ENCODE measurements around the gene PRELP. TPM values are rescaled to one million over a fixed set of nuclear protein-coding genes. Genes with fewer than 3 reads are reported as not detected.
A peak's percentile ranks its signal among the peaks of the same experiment; 100 is the strongest.

Gene PRELP
- total RNA-seq, result 0.09 TPM
- polyA plus RNA-seq, result 7.5 TPM
- long read RNA-seq, donor 1, full-length matches to known transcripts, result 1 of 1 reads
- long read RNA-seq, donor 1, partial matches to known transcripts, result 0 of 1 reads
- long read RNA-seq, donor 1, other reads (novel, unspliced or antisense), result 0 of 1 reads
- long read RNA-seq, donor 2, full-length matches to known transcripts, result 2 of 2 reads
- long read RNA-seq, donor 2, partial matches to known transcripts, result 0 of 2 reads
- long read RNA-seq, donor 2, other reads (novel, unspliced or antisense), result 0 of 2 reads
- long read RNA-seq, donor 3, result 0 reads
- long read RNA-seq, donor 4, full-length matches to known transcripts, result 1 of 1 reads
- long read RNA-seq, donor 4, partial matches to known transcripts, result 0 of 1 reads
- long read RNA-seq, donor 4, other reads (novel, unspliced or antisense), result 0 of 1 reads
- long read RNA-seq, donor 5, result 0 reads
- long read RNA-seq, donor 6, full-length matches to known transcripts, result 2 of 2 reads
- long read RNA-seq, donor 6, partial matches to known transcripts, result 0 of 2 reads
- long read RNA-seq, donor 6, other reads (novel, unspliced or antisense), result 0 of 2 reads
- long read RNA-seq, donor 7, result 0 reads
- long read RNA-seq, donor 8, result 0 reads
- long read RNA-seq, donor 9, result 0 reads
- long read RNA-seq, donor 10, result 0 reads

DNA sequence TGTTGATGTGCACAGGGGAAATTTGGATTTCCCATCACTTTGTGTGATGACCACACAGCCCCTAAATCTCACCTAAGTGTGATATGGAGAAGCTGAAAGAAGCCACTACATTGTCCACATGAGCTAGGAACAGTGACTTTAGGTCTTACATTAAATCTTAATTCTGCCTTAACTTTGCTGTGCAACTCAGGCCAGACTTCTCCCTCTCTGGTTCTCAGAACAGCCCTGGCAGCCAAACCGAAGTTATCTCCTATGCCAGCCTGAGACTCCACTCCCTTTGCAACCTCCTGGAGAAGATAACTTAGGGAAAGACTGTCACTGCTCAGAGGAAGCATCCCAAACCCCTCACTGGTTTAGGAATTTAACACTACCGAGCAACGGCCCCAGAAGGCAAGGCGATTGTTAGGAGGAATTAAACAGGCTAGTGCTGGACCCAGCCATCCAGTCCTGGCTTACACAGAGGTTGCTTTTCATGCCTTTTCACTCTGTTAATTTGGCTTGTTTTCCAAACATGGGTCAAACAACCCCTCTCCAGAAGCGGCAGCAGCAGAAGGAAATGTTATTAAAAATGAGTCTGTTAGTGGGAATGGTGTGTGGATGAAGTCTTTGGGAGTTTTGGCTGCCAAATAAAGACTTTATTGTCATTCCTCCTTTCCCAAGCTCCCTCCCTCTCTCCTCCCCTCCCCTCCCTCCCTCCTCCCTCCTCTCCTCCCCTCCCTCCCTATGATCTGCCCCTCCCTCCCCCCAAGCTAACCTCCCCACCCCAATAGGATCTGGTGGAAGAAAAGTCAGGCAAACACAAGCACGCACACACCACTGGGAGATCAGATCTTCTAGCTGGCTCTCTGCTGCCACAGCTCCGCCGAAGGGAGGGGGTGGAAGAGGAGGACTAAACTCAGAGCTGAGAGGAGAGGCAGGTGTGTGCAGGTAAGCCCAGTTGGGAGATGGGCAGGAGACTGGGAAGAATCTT lies at the start of gene PRELP:
TSS of gene PRELP (plus strand) at position 795 of the 970 bp plus-strand sequence. CDS start 7,379 bp downstream, outside the sequence.
- peaks cover 0 to 34% of the 10 kb centered on the region in 2 donors for H3K27me3 ChIP-seq (ENCODE audit: control insufficient read depth in 2 of 2, insufficient read depth in 1 of 2, low read length in 1 of 2)
- peaks cover 0 to 6% of the 10 kb centered on the region in 2 donors for H3K4me1 ChIP-seq (ENCODE audit: control insufficient read depth in 2 of 2, insufficient read depth in 2 of 2, low read length in 2 of 2)
- H3K9me3 ChIP-seq (ENCODE audit: control insufficient read depth in 2 of 2, insufficient read depth in 1 of 2, low read length in 1 of 2), result no peaks in the 10 kb centered on the region
- H3K27ac ChIP-seq (ENCODE audit: low read depth in 1 of 2, low read length in 1 of 2), result no peak within 1 kb of the TSS
- H3K4me3 ChIP-seq (ENCODE audit: low read length in 2 of 2), result no peak within 1 kb of the TSS
- DNase-seq (ENCODE audit: low read depth in 6 of 9, low spot score in 9 of 9), result no peak
- 77% methylated on average over 8 of the region's 8 CpGs for WGBS
- H3K36me3 ChIP-seq (ENCODE audit: control insufficient read depth in 2 of 2, insufficient read depth in 2 of 2, low read length in 1 of 2), result no peaks in the 10 kb centered on the region

DNA sequence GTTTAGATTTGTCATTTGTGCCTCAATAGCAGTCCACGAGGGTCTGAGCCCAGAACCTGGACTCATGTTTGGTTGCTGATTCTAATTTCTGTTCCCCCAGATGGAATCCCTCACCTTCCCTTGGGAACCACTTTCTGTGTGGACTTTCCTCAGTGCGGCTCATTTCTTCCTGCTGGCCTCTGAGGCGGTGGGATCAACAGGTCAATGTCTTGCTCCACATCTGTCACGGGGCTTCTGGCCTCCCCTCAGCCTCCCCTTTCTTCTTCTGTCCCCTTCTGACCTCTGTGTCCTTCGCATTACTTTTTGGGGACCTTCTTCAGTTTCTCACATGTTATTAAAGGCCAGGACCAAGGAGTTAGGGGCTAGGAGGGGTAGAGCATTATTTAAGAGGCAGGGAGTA lies 49.2 kb upstream of the PRELP start:
- Histone ChIP-seq H3K4me3 (ENCODE audit: low read length in 2 of 2) (no peak overlapping the region), H3K9me3 (ENCODE audit: control insufficient read depth in 2 of 2, insufficient read depth in 1 of 2, low read length in 1 of 2) (no peaks in the 10 kb centered on the region), H3K27ac (ENCODE audit: low read depth in 1 of 2, low read length in 1 of 2) (no peak overlapping the region), H3K4me1 (ENCODE audit: control insufficient read depth in 2 of 2, insufficient read depth in 2 of 2, low read length in 2 of 2) (no peaks in the 10 kb centered on the region), H3K36me3 (ENCODE audit: control insufficient read depth in 2 of 2, insufficient read depth in 2 of 2, low read length in 1 of 2) (no peaks in the 10 kb centered on the region), H3K27me3 (ENCODE audit: control insufficient read depth in 2 of 2, insufficient read depth in 1 of 2, low read length in 1 of 2) (peaks cover 0 to 33% of the 10 kb centered on the region in 2 donors)
- 94% methylated on average over 5 of the region's 5 CpGs for WGBS
- no peak for DNase-seq (ENCODE audit: low read depth in 6 of 9, low spot score in 9 of 9)

DNA sequence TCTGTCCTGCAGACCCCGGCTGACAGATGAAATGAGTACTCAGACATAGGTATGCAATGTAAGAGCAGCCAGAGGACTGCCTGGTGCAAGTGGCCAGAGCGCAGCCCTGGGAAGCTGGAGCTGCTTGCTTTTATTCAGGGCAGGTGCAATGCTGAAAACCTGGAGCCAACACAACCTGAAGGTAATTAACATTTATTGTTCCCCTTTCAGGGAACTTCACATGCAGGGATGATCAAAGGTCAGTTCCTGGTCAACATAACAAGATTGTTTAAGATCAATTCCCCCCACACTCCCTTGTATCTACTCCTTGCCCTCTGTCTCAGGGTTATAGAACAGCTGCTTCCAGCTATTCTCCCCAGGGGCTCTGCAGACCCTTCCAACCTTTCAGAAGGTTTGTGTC lies 48.7 kb upstream of the PRELP start:
- Histone ChIP-seq H3K27ac (ENCODE audit: low read depth in 1 of 2, low read length in 1 of 2) (no peak overlapping the region), H3K9me3 (ENCODE audit: control insufficient read depth in 2 of 2, insufficient read depth in 1 of 2, low read length in 1 of 2) (no peaks in the 10 kb centered on the region), H3K4me1 (ENCODE audit: control insufficient read depth in 2 of 2, insufficient read depth in 2 of 2, low read length in 2 of 2) (no peaks in the 10 kb centered on the region), H3K27me3 (ENCODE audit: control insufficient read depth in 2 of 2, insufficient read depth in 1 of 2, low read length in 1 of 2) (peaks cover 0 to 33% of the 10 kb centered on the region in 2 donors), H3K4me3 (ENCODE audit: low read length in 2 of 2) (no peak overlapping the region), H3K36me3 (ENCODE audit: control insufficient read depth in 2 of 2, insufficient read depth in 2 of 2, low read length in 1 of 2) (no peaks in the 10 kb centered on the region)
- DNase-seq (ENCODE audit: low read depth in 6 of 9, low spot score in 9 of 9), result no peak
- 100% methylated on average over 2 of the region's 2 CpGs for WGBS

DNA sequence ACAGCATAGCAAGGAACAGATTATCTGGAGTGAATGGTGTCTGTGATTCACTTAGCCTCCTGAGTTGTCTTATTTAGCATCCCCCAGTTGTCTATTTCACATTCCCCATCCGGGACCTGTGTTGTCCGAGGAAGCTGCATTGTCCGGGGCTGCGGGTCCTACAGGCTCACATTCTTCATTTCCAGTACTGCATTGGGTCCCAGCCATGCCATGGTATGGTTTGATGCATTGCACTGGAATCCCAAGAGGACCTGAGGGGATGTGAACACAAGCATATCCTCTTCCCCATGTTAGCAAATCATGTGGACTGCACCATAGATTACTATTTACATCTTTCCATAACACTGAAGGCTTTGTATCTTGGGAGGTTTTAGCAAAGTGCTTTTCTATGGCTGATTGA lies 48.2 kb upstream of the PRELP start:
- DNase-seq (ENCODE audit: low read depth in 6 of 9, low spot score in 9 of 9), result no peak
- Histone ChIP-seq H3K9me3 (ENCODE audit: control insufficient read depth in 2 of 2, insufficient read depth in 1 of 2, low read length in 1 of 2) (no peaks in the 10 kb centered on the region), H3K27ac (ENCODE audit: low read depth in 1 of 2, low read length in 1 of 2) (no peak overlapping the region), H3K36me3 (ENCODE audit: control insufficient read depth in 2 of 2, insufficient read depth in 2 of 2, low read length in 1 of 2) (no peaks in the 10 kb centered on the region), H3K4me3 (ENCODE audit: low read length in 2 of 2) (no peak overlapping the region), H3K27me3 (ENCODE audit: control insufficient read depth in 2 of 2, insufficient read depth in 1 of 2, low read length in 1 of 2) (peaks cover 0 to 28% of the 10 kb centered on the region in 2 donors), H3K4me1 (ENCODE audit: control insufficient read depth in 2 of 2, insufficient read depth in 2 of 2, low read length in 2 of 2) (peaks cover 0 to 4% of the 10 kb centered on the region in 2 donors)
- WGBS, result 97% methylated on average over 4 of the region's 4 CpGs

DNA sequence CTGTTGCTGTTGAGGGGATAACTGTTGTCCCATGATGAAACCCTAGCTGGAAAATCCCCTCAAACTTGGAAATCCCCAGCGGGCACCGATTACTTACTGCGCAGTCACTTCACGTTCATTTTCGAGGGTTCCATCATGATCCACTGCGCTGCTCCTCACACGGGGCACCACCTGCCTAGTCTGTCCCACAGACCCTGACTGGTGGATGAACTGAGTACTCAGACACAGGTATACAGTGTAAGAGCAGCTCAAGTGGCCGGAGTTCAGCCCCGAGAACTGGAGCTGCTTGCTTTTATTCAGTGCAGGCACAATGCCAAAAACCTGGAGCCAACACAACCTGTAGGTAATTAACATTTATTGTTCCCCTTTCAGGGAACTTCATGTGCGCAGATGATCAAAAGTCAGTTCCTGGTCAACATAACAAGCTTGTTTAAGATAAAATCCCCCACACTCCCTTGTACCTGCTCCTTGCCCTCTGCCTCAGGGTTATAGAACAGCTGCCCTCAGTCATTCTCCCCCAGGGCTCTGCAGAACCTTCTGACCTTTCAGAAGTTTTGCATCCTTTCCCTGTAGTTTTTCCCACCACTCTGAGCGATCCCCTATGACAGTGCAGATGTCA lies 46.5 kb upstream of the PRELP start:
- 70% methylated on average over 11 of the region's 11 CpGs for WGBS

DNA sequence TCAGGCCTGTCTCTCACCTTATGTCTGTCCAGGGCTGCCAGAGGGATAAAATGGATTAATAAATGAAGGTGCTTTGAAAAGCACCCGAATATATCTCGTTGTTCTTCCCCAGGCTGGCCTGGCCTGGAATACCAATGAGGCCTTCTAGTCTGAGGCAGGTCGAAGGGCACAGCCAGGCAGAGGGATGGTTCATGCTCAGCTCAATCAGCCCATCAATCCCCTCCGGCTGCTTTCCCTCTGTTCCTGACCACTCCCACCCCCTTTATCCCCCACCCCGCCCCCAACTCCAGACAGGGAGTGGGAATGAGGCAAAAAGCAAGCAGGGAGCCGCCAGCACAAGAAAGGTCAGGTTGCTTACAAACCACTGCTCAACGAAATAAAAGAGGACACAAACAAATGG lies 40.0 kb upstream of the PRELP start:
- DNase-seq (ENCODE audit: low read depth in 6 of 9, low spot score in 9 of 9), result no peak
- Histone ChIP-seq H3K27me3 (ENCODE audit: control insufficient read depth in 2 of 2, insufficient read depth in 1 of 2, low read length in 1 of 2) (peaks cover 0 to 12% of the 10 kb centered on the region in 2 donors), H3K9me3 (ENCODE audit: control insufficient read depth in 2 of 2, insufficient read depth in 1 of 2, low read length in 1 of 2) (peaks cover 0 to 3% of the 10 kb centered on the region in 2 donors), H3K36me3 (ENCODE audit: control insufficient read depth in 2 of 2, insufficient read depth in 2 of 2, low read length in 1 of 2) (no peaks in the 10 kb centered on the region), H3K4me3 (ENCODE audit: low read length in 2 of 2) (no peak overlapping the region), H3K27ac (ENCODE audit: low read depth in 1 of 2, low read length in 1 of 2) (no peak overlapping the region), H3K4me1 (ENCODE audit: control insufficient read depth in 2 of 2, insufficient read depth in 2 of 2, low read length in 2 of 2) (peaks cover 0 to 4% of the 10 kb centered on the region in 2 donors)
- 97% methylated on average over 7 of the region's 7 CpGs for WGBS

More for the DNA sequence above, 46.5 kb upstream of the PRELP start:
- Histone ChIP-seq H3K27me3 (ENCODE audit: control insufficient read depth in 2 of 2, insufficient read depth in 1 of 2, low read length in 1 of 2) (peaks cover 0 to 31% of the 10 kb centered on the region in 2 donors), H3K9me3 (ENCODE audit: control insufficient read depth in 2 of 2, insufficient read depth in 1 of 2, low read length in 1 of 2) (peaks cover 0 to 3% of the 10 kb centered on the region in 2 donors), H3K4me3 (ENCODE audit: low read length in 2 of 2) (no peak overlapping the region), H3K36me3 (ENCODE audit: control insufficient read depth in 2 of 2, insufficient read depth in 2 of 2, low read length in 1 of 2) (no peaks in the 10 kb centered on the region), H3K27ac (ENCODE audit: low read depth in 1 of 2, low read length in 1 of 2) (peak overlapping the region; percentile 27 to 28), H3K4me1 (ENCODE audit: control insufficient read depth in 2 of 2, insufficient read depth in 2 of 2, low read length in 2 of 2) (peaks cover 0 to 4% of the 10 kb centered on the region in 2 donors)
- DNase-seq (ENCODE audit: low read depth in 6 of 9, low spot score in 9 of 9), result peak in 1 of 9 donors; percentile 22

DNA sequence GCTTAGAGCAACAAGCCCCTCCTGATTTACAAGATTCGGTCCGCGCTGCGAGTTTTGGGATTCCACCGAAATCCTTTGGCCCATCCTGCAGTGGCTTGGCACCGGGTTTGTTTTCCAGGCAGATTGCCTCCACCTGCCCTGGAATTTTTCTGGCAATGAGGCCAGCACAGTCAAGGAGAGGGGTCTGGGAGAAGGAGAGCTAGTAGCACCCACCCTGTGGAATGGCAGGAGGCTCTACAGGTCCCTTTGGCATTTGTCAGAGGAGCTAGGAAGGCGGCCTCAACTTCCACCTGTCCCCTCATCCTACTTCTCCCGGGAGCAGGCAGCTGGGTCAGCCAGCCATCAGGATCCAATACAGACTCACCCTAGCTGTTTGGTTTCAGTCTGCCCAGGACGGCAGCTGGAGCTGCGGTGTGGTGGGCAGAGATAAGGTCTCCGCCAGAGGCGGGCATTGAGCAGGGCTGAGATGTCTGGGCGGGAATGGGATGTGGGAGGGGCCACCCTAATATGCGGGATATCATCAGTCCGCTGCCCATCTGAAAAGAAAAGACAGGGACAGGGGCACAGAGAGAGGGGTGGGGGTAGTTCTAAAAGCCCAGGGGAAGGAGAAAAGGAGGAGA lies 37.8 kb upstream of the PRELP start:
- WGBS, result 91% methylated on average over 15 of the region's 15 CpGs
- no peaks in the 10 kb centered on the region for H3K4me1 ChIP-seq (ENCODE audit: control insufficient read depth in 2 of 2, insufficient read depth in 2 of 2, low read length in 2 of 2)
- no peak overlapping the region for H3K4me3 ChIP-seq (ENCODE audit: low read length in 2 of 2)
- H3K9me3 ChIP-seq (ENCODE audit: control insufficient read depth in 2 of 2, insufficient read depth in 1 of 2, low read length in 1 of 2), result peaks cover 0 to 2% of the 10 kb centered on the region in 2 donors
- DNase-seq (ENCODE audit: low read depth in 6 of 9, low spot score in 9 of 9), result no peak
- no peak overlapping the region for H3K27ac ChIP-seq (ENCODE audit: low read depth in 1 of 2, low read length in 1 of 2)
- H3K27me3 ChIP-seq (ENCODE audit: control insufficient read depth in 2 of 2, insufficient read depth in 1 of 2, low read length in 1 of 2), result peaks cover 4 to 31% of the 10 kb centered on the region in 2 donors
- H3K36me3 ChIP-seq (ENCODE audit: control insufficient read depth in 2 of 2, insufficient read depth in 2 of 2, low read length in 1 of 2), result no peaks in the 10 kb centered on the region

DNA sequence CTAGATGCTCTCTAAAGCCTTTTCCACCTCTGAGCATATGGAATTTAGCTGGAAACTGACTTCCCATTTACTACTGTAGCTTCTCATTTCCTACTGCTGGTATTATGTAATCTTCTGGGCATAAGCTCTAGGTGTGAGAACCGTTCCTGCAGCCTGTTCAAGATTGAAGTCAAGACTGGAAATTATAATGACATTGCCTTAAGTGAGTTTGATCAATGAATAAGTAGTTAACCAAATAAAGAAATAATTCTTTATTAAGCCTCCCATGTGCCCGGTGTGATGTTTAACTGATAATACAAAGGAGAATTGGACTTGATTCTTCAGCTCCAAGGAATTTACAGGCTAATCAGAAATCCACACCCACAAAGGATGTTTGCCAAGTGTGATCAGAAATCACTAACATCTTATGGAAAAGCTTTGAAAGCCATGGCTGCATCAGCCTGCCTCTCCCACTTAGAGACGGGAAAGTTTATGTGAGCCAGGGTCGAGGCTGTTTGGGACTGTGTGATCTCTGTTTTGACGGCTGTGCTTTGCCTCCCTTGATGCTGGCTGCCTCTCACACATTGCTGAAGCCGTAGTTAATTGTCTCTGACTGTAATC lies 36.4 kb upstream of the PRELP start:
- no peak for DNase-seq (ENCODE audit: low read depth in 6 of 9, low spot score in 9 of 9)
- Histone ChIP-seq H3K27ac (ENCODE audit: low read depth in 1 of 2, low read length in 1 of 2) (no peak overlapping the region), H3K9me3 (ENCODE audit: control insufficient read depth in 2 of 2, insufficient read depth in 1 of 2, low read length in 1 of 2) (no peaks in the 10 kb centered on the region), H3K36me3 (ENCODE audit: control insufficient read depth in 2 of 2, insufficient read depth in 2 of 2, low read length in 1 of 2) (no peaks in the 10 kb centered on the region), H3K4me3 (ENCODE audit: low read length in 2 of 2) (no peak overlapping the region), H3K27me3 (ENCODE audit: control insufficient read depth in 2 of 2, insufficient read depth in 1 of 2, low read length in 1 of 2) (peaks cover 4 to 34% of the 10 kb centered on the region in 2 donors), H3K4me1 (ENCODE audit: control insufficient read depth in 2 of 2, insufficient read depth in 2 of 2, low read length in 2 of 2) (no peaks in the 10 kb centered on the region)
- WGBS, result 88% methylated on average over 6 of the region's 6 CpGs
